Adrenal gland (tissue), 12 donors: ENCODE results near the gene STK32C. TPM values are rescaled to one million over a fixed set of nuclear protein-coding genes. Genes with fewer than 3 reads are reported as not detected.

Experiments used
- DNase-seq, 7 donors: peaks; one replicate each; pipeline ENCODE4 v3.0.0-alpha.2; 2019 to 2020
- H3K27ac ChIP-seq, 5 donors: fragments of 200-600 bp; sonication (generic) in 4 of 5; 1 replicate in 3 of 5; 2 replicates in 2 of 5; pipeline versions ENCODE4 v1.5.1 to v1.8.0; 2016 to 2020; ENCODE audit warnings: mild to moderate bottlenecking in 1 of 5
- H3K27me3 ChIP-seq: fragments of 200-600 bp; 2 replicates; pipeline ENCODE4 v1.8.0; 2021
- H3K36me3 ChIP-seq, 2 donors: fragments of 200-600 bp; replicated peaks in 1 of 2; 1 replicate in 1 of 2; 2 replicates in 1 of 2; pipeline versions ENCODE4 v1.5.1 to v1.8.0; 2018 to 2022
- H3K4me1 ChIP-seq, 2 donors: fragments of 200-600 bp; replicated peaks in 1 of 2; 1 replicate in 1 of 2; 2 replicates in 1 of 2; pipeline versions ENCODE4 v1.5.1 to v1.8.0; 2018 to 2021
- H3K4me3 ChIP-seq, 4 donors: fragments of 200-600 bp; sonication (generic) in 3 of 4; one replicate each; pipeline ENCODE4 v1.5.1; 2016 to 2018
- H3K9me3 ChIP-seq, 3 donors: fragments of 200-600 bp; sonication (generic) in 1 of 3; replicated peaks in 1 of 3; 1 replicate in 2 of 3; 2 replicates in 1 of 3; pipeline versions ENCODE4 v1.5.1 to v1.8.0; 2016 to 2021
- POLR2A ChIP-seq, 2 donors: fragments of 450-650 bp; IDR thresholded peaks; one replicate each; pipeline ENCODE4 v1.6.1; 2017; ENCODE audit warnings: antibody characterized with exemption in 2 of 2, mild to moderate bottlenecking in 2 of 2, moderate library complexity in 1 of 2
- WGBS, 4 donors: extraction: QIAGEN DNeasy Blood & Tissue Kit in 2 of 4; methylation state at CpG; one replicate each; pipeline versions ENCODE4 v1.1.5 to v1.1.7; 2013 to 2017; 5-methylcytosine and 5-hydroxymethylcytosine counted together
- intact Hi-C, 2 donors: fragments of 100-400 bp; cut with DNase I; formaldehyde crosslinking; loops; one replicate each; pipeline versions ENCODE4 v1.14.1 to v1.15.0; 2022 to 2023
- polyA plus RNA-seq, 3 donors: library from polyadenylated mRNA; stranded (reverse); fragments of 200-250 nt in 2 of 3; fragments of 350-450 nt in 1 of 3; fragmentation: Illumina TruSeq in 1 of 3; extraction: RNeasy Lipid Tissue Mini Kit (QIAGEN cat#74804) in 1 of 3; gene quantifications; one replicate each; pipeline ENCODE4 v1.2.3, GENCODE V29; 2013 to 2014
- total RNA-seq, 9 donors: library from RNA; depleted of rRNA in 4 of 9; stranded (reverse); fragments of >200 nt in 4 of 9; fragments of 120-200 nt in 1 of 9; fragmentation: NEBNext Ultra II Directional in 1 of 9; extraction: Animal tissue kit (Norgen Biotek cat#: 25700) in 1 of 9; gene quantifications; one replicate each; pipeline versions ENCODE4 v1.1.0 to v1.2.4, GENCODE V29; 2013 to 2023
- TF ChIP-seq, protein P1 (sequence below), 6 experiments: fragments of 450-650 bp in 4 of 6; fragments of 200-600 bp in 2 of 6; sonication (generic) in 1 of 6; IDR thresholded peaks; 1 replicate in 5 of 6; 2 replicates in 1 of 6; pipeline versions ENCODE4 v1.5.1 to v1.8.0; 2016 to 2021; ENCODE audit warnings: antibody characterized with exemption in 6 of 6, mild to moderate bottlenecking in 2 of 6, moderate library complexity in 1 of 6
- donor health status: healthy with polysubstance abuse.
- donor health status: Bipolar disorder and iron deficiency.
- donor health status: DM: yes; HTN: yes; CAD: no.
- donor health status: DM: no; HTN: no; CAD: no.
- donor health status: DM: no; HTN: no; CAD: no.
- donor health status: DM: yes; HTN: yes; CAD: no.

The STK32C gene
- total and polyA plus RNA-seq, 12 donors: 2.8 to 36.5 (median 15.9) TPM

DNA sequence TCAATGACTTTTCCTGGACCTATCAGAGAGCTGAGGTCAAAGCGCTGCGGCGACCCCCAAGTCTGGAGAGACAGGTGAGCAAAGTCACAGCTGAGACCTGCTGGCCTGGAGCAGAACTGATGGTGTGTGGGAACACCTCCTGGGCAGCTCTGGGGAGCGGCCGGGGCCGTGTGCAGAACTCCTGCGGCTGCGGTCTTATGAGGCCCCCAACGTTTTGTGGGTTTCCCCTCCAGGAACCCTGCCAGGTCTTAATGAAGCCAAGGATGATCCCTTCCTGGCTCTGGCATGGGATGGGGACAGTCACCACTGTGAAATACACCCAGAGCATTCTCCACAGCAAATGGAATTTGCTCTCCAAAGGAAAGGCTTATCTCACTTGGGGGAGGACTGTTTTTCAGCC, 94.9 kb downstream of the STK32C start:
- 86 to 92% (median 89%) methylated on average over 4 to 9 of the region's 9 CpGs for WGBS, 4 donors
- DNase-seq: no peak
- Histone ChIP-seq H3K4me1 (no peaks in the 10 kb centered on the region), H3K4me3 (no peak overlapping the region), H3K27me3 (no peaks in the 10 kb centered on the region), H3K27ac (no peak overlapping the region), H3K9me3 (peaks cover 0 to 5% (median 0%) of the 10 kb centered on the region in 3 donors), H3K36me3 (no peaks in the 10 kb centered on the region)
- no peak for TF ChIP-seq POLR2A (IDR thresholded peaks at IDR 0.05)
- TF ChIP-seq, protein P1, sequence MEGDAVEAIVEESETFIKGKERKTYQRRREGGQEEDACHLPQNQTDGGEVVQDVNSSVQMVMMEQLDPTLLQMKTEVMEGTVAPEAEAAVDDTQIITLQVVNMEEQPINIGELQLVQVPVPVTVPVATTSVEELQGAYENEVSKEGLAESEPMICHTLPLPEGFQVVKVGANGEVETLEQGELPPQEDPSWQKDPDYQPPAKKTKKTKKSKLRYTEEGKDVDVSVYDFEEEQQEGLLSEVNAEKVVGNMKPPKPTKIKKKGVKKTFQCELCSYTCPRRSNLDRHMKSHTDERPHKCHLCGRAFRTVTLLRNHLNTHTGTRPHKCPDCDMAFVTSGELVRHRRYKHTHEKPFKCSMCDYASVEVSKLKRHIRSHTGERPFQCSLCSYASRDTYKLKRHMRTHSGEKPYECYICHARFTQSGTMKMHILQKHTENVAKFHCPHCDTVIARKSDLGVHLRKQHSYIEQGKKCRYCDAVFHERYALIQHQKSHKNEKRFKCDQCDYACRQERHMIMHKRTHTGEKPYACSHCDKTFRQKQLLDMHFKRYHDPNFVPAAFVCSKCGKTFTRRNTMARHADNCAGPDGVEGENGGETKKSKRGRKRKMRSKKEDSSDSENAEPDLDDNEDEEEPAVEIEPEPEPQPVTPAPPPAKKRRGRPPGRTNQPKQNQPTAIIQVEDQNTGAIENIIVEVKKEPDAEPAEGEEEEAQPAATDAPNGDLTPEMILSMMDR (IDR thresholded peaks at IDR 0.05): no peak
- intact Hi-C loops: loop anchor here in 1 of 2 donors (10.0 kb wide), 1 partner anchor 432 kb away; no protein-coding TSS in a partner anchor

DNA sequence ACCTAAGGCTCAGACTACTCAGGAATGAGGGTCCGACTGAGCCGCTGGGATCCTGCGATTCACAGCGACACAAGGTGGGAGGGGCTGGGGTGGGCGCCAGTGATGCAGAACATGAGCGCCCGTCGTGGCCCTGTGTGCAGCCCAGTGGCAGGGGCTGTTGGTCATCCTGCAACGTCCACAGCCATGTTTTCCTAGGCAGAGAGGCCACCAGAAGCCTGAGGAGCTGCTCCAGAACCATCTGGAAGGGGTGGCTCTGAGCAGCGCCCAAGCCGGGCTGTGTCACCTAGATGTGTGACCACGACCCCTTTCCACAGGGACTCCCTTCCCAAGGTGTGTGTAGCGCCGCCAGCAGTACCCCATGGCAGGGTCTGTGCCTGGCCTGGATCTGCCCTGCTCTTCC, 96.5 kb downstream of the STK32C start:
- intact Hi-C loops: loop anchor here in 1 of 2 donors (10.0 kb wide), 1 partner anchor 434 kb away; no protein-coding TSS in a partner anchor
- no peaks in the 10 kb centered on the region for H3K27me3 ChIP-seq
- no peaks in the 10 kb centered on the region for H3K36me3 ChIP-seq
- H3K4me3 ChIP-seq: no peak overlapping the region
- no peaks in the 10 kb centered on the region for H3K9me3 ChIP-seq
- DNase-seq: no peak
- H3K4me1 ChIP-seq: no peaks in the 10 kb centered on the region
- whole genome bisulfite sequencing, 4 donors: 82 to 98% (median 95%) methylated on average over 6 to 14 of the region's 14 CpGs
- TF ChIP-seq, protein P1 (IDR thresholded peaks at IDR 0.05): no peak
- no peak for TF ChIP-seq POLR2A (IDR thresholded peaks at IDR 0.05)
- no peak overlapping the region for H3K27ac ChIP-seq

DNA sequence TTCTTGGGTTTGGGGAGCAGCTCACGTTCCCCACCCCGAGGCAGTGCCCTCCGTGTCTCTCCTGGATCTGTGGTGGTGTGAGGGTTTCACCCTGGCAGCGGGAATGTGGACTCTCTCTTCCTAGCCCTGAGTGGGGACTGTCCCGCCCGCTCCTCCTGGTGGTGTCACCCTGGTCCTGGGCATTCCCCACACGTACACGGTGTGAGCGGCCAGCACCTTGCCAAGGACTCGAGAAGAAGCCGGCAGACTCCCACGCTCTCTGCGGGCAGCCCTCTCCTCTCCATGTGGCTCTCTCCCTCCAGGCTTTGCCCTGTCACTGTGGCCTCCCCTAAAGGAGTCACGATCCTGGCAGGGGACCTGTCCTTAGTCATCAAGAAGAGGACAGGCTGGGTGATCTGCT, 97.0 kb downstream of the STK32C start:
- Histone ChIP-seq H3K27ac (no peak overlapping the region), H3K4me3 (no peak overlapping the region), H3K27me3 (no peaks in the 10 kb centered on the region), H3K4me1 (no peaks in the 10 kb centered on the region), H3K9me3 (no peaks in the 10 kb centered on the region), H3K36me3 (no peaks in the 10 kb centered on the region)
- no peak for DNase-seq
- intact Hi-C loops: loop anchor here in 1 of 2 donors (10.0 kb wide), 1 partner anchor 434 kb away; no protein-coding TSS in a partner anchor
- 94 to 98% (median 96%) methylated on average over 14 of the region's 14 CpGs for WGBS, 4 donors
- TF ChIP-seq, protein P1 (IDR thresholded peaks at IDR 0.05): no peak
- TF ChIP-seq POLR2A (IDR thresholded peaks at IDR 0.05): no peak

DNA sequence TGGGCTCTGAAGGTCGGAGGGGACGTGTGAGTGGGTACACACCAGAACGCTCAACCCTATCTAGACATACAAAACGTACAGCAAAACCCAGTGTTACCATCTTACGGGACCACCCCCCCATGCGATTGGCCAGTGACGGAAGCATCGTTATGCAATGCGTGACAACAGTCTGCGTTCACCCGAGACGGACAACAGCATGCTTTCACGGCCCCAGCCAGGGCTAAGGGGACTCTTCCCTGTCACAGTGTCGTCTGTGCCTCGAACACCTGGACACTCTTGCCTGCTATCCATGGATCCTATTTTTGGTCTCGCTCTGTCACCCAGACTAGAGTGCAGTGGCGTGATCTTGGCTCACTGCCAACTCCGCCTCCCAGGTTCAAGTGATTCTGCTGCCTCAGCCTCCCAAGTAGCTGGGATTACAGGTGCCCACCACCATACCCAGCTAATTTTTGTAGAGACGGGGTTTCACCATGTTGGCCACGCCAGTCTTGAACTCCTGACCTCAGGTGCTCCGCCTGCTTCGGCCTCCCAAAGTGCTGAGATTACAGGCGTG, 97.7 kb downstream of the STK32C start:
- 88 to 90% (median 89%) methylated on average over 21 to 23 of the region's 23 CpGs for WGBS, 4 donors
- Histone ChIP-seq H3K27ac (no peak overlapping the region), H3K36me3 (no peaks in the 10 kb centered on the region), H3K9me3 (no peaks in the 10 kb centered on the region), H3K4me3 (no peak overlapping the region), H3K4me1 (no peaks in the 10 kb centered on the region), H3K27me3 (no peaks in the 10 kb centered on the region)
- DNase-seq: no peak
- intact Hi-C loops: loop anchor here in 1 of 2 donors (10.0 kb wide), 1 partner anchor 435 kb away; no protein-coding TSS in a partner anchor
- TF ChIP-seq, protein P1 (IDR thresholded peaks at IDR 0.05): no peak
- TF ChIP-seq POLR2A (IDR thresholded peaks at IDR 0.05): no peak
